Effector memory CD4-positive, alpha-beta T cell (primary cell): ENCODE data around the gene ITPKC.

Experiments used
- DNase-seq, 3 donors: peaks; one replicate each; pipeline ENCODE4 v3.0.0-alpha.2; 2020
- H3K27ac ChIP-seq: 2 replicates; pipeline ENCODE4 v1.7.0; 2013; ENCODE audit warnings: mild to moderate bottlenecking, low read length, moderate library complexity; ENCODE audit not compliant: insufficient read depth, poor library complexity, severe bottlenecking
- H3K27me3 ChIP-seq: replicated peaks from 2 replicates; pipeline ENCODE4 v1.7.0; 2013; ENCODE audit warnings: mild to moderate bottlenecking, low read length; ENCODE audit not compliant: insufficient read depth, control insufficient read depth, poor library complexity, severe bottlenecking
- H3K36me3 ChIP-seq: 2 replicates; pipeline ENCODE4 v1.7.0; 2013; ENCODE audit warnings: mild to moderate bottlenecking, low read length, moderate library complexity; ENCODE audit not compliant: control insufficient read depth, insufficient read depth
- H3K4me1 ChIP-seq: 2 replicates; pipeline ENCODE4 v1.7.0; 2013; ENCODE audit warnings: low read length, mild to moderate bottlenecking; ENCODE audit not compliant: control insufficient read depth, insufficient read depth, poor library complexity, severe bottlenecking
- H3K4me3 ChIP-seq: 2 replicates; pipeline ENCODE4 v1.7.0; 2013; ENCODE audit warnings: low read length, low read depth, mild to moderate bottlenecking; ENCODE audit not compliant: insufficient read depth, poor library complexity, severe bottlenecking
- H3K9me3 ChIP-seq: 2 replicates; pipeline ENCODE4 v1.7.0; 2013; ENCODE audit warnings: mild to moderate bottlenecking, low read length, moderate library complexity; ENCODE audit not compliant: control insufficient read depth

ITPKC gene

GRCh38 chr19:40786060-40787037 is 69.4 kb downstream of the ITPKC start:
- H3K4me1 ChIP-seq = no peaks in the 10 kb centered on the region
- DNase-seq = no peak
- H3K4me3 ChIP-seq = no peak overlapping the region
- no peaks in the 10 kb centered on the region for H3K9me3 ChIP-seq
- H3K27ac ChIP-seq = no peak overlapping the region
- H3K36me3 ChIP-seq = peaks cover 11% of the 10 kb centered on the region
- no peaks in the 10 kb centered on the region for H3K27me3 ChIP-seq
